PC-3 (cell line): ENCODE results near the gene GABARAPL1. TPM values are rescaled to one million over a fixed set of nuclear protein-coding genes. Genes with fewer than 3 reads are reported as not detected.

Experiments used
- ATAC-seq: fragments of 200-7000 bp; cut with Tn5 transposase; 2 replicates; pipeline ENCODE4 v1.9.1; 2020; ENCODE audit warnings: mild to moderate bottlenecking, moderate library complexity
- BruUV-seq: library from RNA; stranded (reverse); fragments of 400-500 nt; replicated peaks from 2 replicates; lab custom pipeline; 2021; lab: Mats Ljungman, UMichigan
- CTCF ChIA-PET: fragments of 300-600 bp; sonication (Branson Sonifier 250); formaldehyde crosslinking; loops from one replicate; lab custom pipeline; 2022; ENCODE audit warnings: antibody characterized with exemption; lab: Charles Lee
- POLR2A ChIA-PET: fragments of 300-600 bp; sonication (Branson Sonifier 250); formaldehyde crosslinking; loops from one replicate; lab custom pipeline; 2022; ENCODE audit warnings: antibody characterized with exemption; ENCODE audit not compliant: unreplicated experiment; lab: Charles Lee
- DNase-seq: peaks from one replicate; pipeline ENCODE4 v3.0.0-alpha.2; 2015
- H2AFZ ChIP-seq: fragments of 300-600 bp; sonication (generic); 2 replicates; pipeline ENCODE4 v1.6.0; 2016; ENCODE audit warnings: antibody characterized with exemption, low read length
- H3F3A ChIP-seq: fragments of 300-600 bp; sonication (generic); one replicate; pipeline ENCODE4 v1.6.0; 2017; ENCODE audit warnings: antibody characterized with exemption, low read length, control low read depth, mild to moderate bottlenecking; ENCODE audit not compliant: unreplicated experiment
- H3K27ac ChIP-seq: fragments of 300-600 bp; sonication (generic); 2 replicates; pipeline ENCODE4 v1.5.1; 2016; ENCODE audit warnings: mild to moderate bottlenecking, low read length
- H3K27me3 ChIP-seq: fragments of 300-600 bp; sonication (generic); 2 replicates; pipeline ENCODE4 v1.6.1; 2016; ENCODE audit warnings: low read length, mixed read lengths
- H3K36me3 ChIP-seq: fragments of 300-600 bp; sonication (generic); 2 replicates; pipeline ENCODE4 v1.6.1; 2016; ENCODE audit warnings: low read depth, mixed run types, low read length, mixed read lengths
- H3K4me1 ChIP-seq: fragments of 300-600 bp; sonication (generic); 2 replicates; pipeline ENCODE4 v1.5.1; 2016; ENCODE audit warnings: low read length; ENCODE audit not compliant: insufficient read depth
- H3K4me2 ChIP-seq: fragments of 300-600 bp; sonication (generic); 2 replicates; pipeline ENCODE4 v1.6.0; 2016; ENCODE audit warnings: low read length
- H3K4me3 ChIP-seq: fragments of 300-600 bp; sonication (generic); 2 replicates; pipeline ENCODE4 v1.5.1; 2016; ENCODE audit warnings: mild to moderate bottlenecking, low read length, mixed read lengths
- H3K79me2 ChIP-seq: fragments of 300-600 bp; sonication (generic); 2 replicates; pipeline ENCODE4 v1.6.1; 2017; ENCODE audit warnings: low read length, mixed read lengths
- H3K9ac ChIP-seq: fragments of 300-600 bp; sonication (generic); 2 replicates; pipeline ENCODE4 v1.6.0; 2016; ENCODE audit warnings: mild to moderate bottlenecking, low read length
- H3K9me2 ChIP-seq: fragments of 300-600 bp; sonication (generic); replicated peaks from 2 replicates; pipeline ENCODE4 v1.6.1; 2016; ENCODE audit warnings: mixed run types, low read length, mixed read lengths
- H3K9me3 ChIP-seq: fragments of 300-600 bp; sonication (generic); 2 replicates; pipeline ENCODE4 v1.6.1; 2016; ENCODE audit warnings: low read length, mixed read lengths
- H4K20me1 ChIP-seq: fragments of 300-600 bp; sonication (generic); 2 replicates; pipeline ENCODE4 v1.6.1; 2016; ENCODE audit warnings: low read length, mixed read lengths
- EZH2 ChIP-seq: fragments of 300-600 bp; sonication (generic); IDR thresholded peaks from one replicate; pipeline ENCODE4 v1.6.1; 2017; ENCODE audit warnings: antibody characterized with exemption, mild to moderate bottlenecking, low read length; ENCODE audit not compliant: unreplicated experiment
- EZH2phosphoT487 ChIP-seq: fragments of 300-600 bp; sonication (generic); IDR thresholded peaks from 2 replicates; pipeline ENCODE4 v1.6.1; 2018; ENCODE audit warnings: mild to moderate bottlenecking, antibody characterized with exemption, low read length, borderline replicate concordance
- intact Hi-C: fragments of 100-400 bp; cut with micrococcal nuclease; formaldehyde crosslinking; loops from 2 replicates; pipeline ENCODE4 v1.9.0; 2023
- total RNA-seq: library from RNA; depleted of rRNA; stranded (reverse); fragments of >200 nt; gene quantifications from 2 replicates; pipeline ENCODE4 v1.2.3, GENCODE V29; 2014
- TF ChIP-seq, protein P1 (sequence below): fragments of 300-600 bp; sonication (generic); conservative IDR thresholded peaks from 2 replicates; pipeline ENCODE4 v1.5.1; 2017; ENCODE audit warnings: antibody characterized with exemption, low read depth, mild to moderate bottlenecking, low read length

Gene GABARAPL1
- total RNA-seq, 1 experiment from 2014 or later: 14.9 TPM

DNA sequence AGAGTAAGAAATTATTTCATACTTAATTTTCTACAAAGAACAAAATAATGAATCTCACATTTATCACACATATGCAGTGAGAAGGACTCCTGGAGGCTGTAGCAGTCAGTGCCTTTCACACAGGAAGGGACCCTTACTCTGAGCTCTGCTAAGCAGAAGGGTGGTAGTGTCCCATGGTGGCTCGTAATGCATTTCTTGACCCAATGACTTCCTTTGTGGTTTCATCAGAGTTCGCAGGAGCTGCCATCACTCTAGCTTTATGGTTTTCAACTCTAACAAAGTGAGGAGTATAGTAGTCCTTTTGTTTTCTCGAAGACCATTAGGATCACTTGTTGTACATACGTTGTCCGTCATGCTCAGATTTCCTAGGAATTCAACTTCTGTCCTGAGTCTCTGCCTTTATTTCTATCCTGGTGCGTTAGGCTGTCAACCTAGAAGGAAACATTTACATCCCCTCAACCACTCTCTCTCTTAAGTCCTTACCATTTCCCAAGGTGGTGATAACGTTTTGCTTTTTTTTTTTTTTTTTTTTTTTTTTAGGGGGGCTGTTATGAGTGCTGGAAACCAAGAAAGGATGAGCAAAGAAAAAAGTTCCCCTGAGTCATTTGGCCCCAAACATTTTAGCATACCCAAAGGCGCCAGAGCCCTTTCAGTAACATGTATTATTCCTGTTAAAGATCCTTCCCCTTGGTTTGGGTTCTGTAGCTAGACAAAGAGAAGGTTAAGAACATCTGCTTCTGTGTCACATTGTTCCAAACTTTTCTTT, 37.2 kb downstream of the GABARAPL1 start:
- no peaks in the 10 kb centered on the region for H3K79me2 ChIP-seq
- no peak for DNase-seq

DNA sequence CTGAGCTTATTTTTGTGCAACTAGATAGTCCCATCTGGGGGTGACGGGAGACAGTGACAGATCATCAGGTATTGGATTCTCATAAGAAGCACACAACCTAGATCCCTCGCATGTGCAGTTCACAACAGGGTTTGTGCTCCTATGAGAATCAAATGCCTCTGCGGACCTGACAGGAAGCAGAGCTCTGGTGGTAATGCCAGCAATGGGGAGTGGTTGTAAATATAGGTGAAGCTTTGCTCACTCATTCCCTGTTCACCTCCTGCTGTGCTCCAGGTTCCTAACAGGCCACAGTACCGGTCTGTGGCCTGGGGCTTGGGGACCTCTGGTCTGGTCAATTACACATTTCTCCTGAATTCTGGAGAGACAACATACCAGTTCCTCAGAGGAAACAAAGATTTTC, 39.0 kb downstream of the GABARAPL1 start:
- no peak overlapping the region for H3K9ac ChIP-seq
- TF ChIP-seq EZH2phosphoT487 (no peak), EZH2 (no peak)
- TF ChIP-seq, protein P1, sequence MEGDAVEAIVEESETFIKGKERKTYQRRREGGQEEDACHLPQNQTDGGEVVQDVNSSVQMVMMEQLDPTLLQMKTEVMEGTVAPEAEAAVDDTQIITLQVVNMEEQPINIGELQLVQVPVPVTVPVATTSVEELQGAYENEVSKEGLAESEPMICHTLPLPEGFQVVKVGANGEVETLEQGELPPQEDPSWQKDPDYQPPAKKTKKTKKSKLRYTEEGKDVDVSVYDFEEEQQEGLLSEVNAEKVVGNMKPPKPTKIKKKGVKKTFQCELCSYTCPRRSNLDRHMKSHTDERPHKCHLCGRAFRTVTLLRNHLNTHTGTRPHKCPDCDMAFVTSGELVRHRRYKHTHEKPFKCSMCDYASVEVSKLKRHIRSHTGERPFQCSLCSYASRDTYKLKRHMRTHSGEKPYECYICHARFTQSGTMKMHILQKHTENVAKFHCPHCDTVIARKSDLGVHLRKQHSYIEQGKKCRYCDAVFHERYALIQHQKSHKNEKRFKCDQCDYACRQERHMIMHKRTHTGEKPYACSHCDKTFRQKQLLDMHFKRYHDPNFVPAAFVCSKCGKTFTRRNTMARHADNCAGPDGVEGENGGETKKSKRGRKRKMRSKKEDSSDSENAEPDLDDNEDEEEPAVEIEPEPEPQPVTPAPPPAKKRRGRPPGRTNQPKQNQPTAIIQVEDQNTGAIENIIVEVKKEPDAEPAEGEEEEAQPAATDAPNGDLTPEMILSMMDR: no peak
- H2AFZ ChIP-seq: no peak overlapping the region
- ChIA-PET POLR2A (no interaction called here), CTCF (no interaction called here)
- BruUV-seq: no TSS peak
- no peaks in the 10 kb centered on the region for H3K9me2 ChIP-seq
- H3K4me2 ChIP-seq: no peak overlapping the region
- H3K36me3 ChIP-seq: no peaks in the 10 kb centered on the region
- ATAC-seq (no peak), DNase-seq (no peak)
- H4K20me1 ChIP-seq: no peaks in the 10 kb centered on the region
- intact Hi-C loops: no loop called here
- no peak overlapping the region for H3K27ac ChIP-seq
- H3K79me2 ChIP-seq: no peaks in the 10 kb centered on the region
- no peaks in the 10 kb centered on the region for H3K4me1 ChIP-seq
- no peaks in the 10 kb centered on the region for H3K27me3 ChIP-seq
- no peaks in the 10 kb centered on the region for H3F3A ChIP-seq
- H3K9me3 ChIP-seq: no peaks in the 10 kb centered on the region
- H3K4me3 ChIP-seq: no peak overlapping the region

More for the DNA sequence above, 37.2 kb downstream of the GABARAPL1 start:
- no peak for ATAC-seq
- no TSS peak for BruUV-seq
- Histone ChIP-seq H2AFZ (no peak overlapping the region), H3F3A (no peaks in the 10 kb centered on the region), H3K4me1 (no peaks in the 10 kb centered on the region), H3K27me3 (no peaks in the 10 kb centered on the region), H3K36me3 (no peaks in the 10 kb centered on the region), H3K4me3 (no peak overlapping the region), H3K9me2 (no peaks in the 10 kb centered on the region), H3K4me2 (no peak overlapping the region), H3K9me3 (no peaks in the 10 kb centered on the region), H4K20me1 (no peaks in the 10 kb centered on the region), H3K9ac (no peak overlapping the region), H3K27ac (no peak overlapping the region)
- TF ChIP-seq EZH2phosphoT487: no peak
- TF ChIP-seq EZH2: no peak
- TF ChIP-seq, protein P1: no peak
- intact Hi-C loops: no loop called here
- CTCF ChIA-PET: no interaction called here
- POLR2A ChIA-PET: no interaction called here

- H3K4me3 ChIP-seq: no peak overlapping the region
- intact Hi-C loops: no loop called here
- no peaks in the 10 kb centered on the region for H4K20me1 ChIP-seq
- no peak overlapping the region for H2AFZ ChIP-seq
- CTCF ChIA-PET: no interaction called here
- no peak overlapping the region for H3K4me2 ChIP-seq
- H3K4me1 ChIP-seq: no peaks in the 10 kb centered on the region
- DNase-seq (no peak), ATAC-seq (no peak)
- H3K9ac ChIP-seq: no peak overlapping the region
- H3K79me2 ChIP-seq: no peaks in the 10 kb centered on the region
- POLR2A ChIA-PET: no interaction called here
- no peaks in the 10 kb centered on the region for H3F3A ChIP-seq
- TF ChIP-seq, protein P1: no peak
- TF ChIP-seq EZH2phosphoT487 (no peak), EZH2 (no peak)
- BruUV-seq: no TSS peak
- H3K36me3 ChIP-seq: no peaks in the 10 kb centered on the region
- H3K27me3 ChIP-seq: no peaks in the 10 kb centered on the region
- no peaks in the 10 kb centered on the region for H3K9me3 ChIP-seq
- no peaks in the 10 kb centered on the region for H3K9me2 ChIP-seq
- no peak overlapping the region for H3K27ac ChIP-seq
These were observed 39.5 kb downstream of the GABARAPL1 start for GRCh38 chr12:10252201-10252600.
